ENCODE data around the gene KCNMA1.

KCNMA1 gene

DNA sequence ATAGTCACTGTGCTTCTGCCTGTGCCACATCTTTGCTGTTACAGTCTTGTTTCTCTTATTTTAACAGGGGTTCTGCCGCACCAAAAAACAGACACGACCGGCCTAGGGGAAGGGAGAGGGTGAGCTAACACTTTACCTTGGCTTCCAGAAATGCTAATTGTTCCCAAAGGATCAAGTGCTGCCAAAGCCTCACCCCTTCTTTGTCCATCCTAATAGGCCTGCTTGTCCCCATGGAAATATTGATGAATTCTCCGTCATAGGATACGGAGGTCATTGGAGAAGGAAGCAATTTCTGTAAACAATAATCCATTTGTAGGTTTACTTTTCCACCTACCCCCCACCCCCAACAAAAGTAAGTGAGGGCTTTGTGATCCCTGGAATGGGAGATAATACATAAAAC lies 567.3 kb downstream of the KCNMA1 start:
- no peak overlapping the region for H3K9ac ChIP-seq
- no peak overlapping the region for H3K27ac ChIP-seq
- TF ChIP-seq, protein P1, sequence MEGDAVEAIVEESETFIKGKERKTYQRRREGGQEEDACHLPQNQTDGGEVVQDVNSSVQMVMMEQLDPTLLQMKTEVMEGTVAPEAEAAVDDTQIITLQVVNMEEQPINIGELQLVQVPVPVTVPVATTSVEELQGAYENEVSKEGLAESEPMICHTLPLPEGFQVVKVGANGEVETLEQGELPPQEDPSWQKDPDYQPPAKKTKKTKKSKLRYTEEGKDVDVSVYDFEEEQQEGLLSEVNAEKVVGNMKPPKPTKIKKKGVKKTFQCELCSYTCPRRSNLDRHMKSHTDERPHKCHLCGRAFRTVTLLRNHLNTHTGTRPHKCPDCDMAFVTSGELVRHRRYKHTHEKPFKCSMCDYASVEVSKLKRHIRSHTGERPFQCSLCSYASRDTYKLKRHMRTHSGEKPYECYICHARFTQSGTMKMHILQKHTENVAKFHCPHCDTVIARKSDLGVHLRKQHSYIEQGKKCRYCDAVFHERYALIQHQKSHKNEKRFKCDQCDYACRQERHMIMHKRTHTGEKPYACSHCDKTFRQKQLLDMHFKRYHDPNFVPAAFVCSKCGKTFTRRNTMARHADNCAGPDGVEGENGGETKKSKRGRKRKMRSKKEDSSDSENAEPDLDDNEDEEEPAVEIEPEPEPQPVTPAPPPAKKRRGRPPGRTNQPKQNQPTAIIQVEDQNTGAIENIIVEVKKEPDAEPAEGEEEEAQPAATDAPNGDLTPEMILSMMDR (IDR thresholded peaks at IDR 0.05): no peak
- no peaks in the 10 kb centered on the region for H3K9me3 ChIP-seq (ENCODE audit: control insufficient read depth, low read length)
- H3K36me3 ChIP-seq (ENCODE audit: control insufficient read depth, insufficient read depth, low read length): no peaks in the 10 kb centered on the region
- no peak overlapping the region for H3K4me3 ChIP-seq (ENCODE audit: low read depth, low read length)
- H3K79me2 ChIP-seq: no peaks in the 10 kb centered on the region
- H2AFZ ChIP-seq: no peak overlapping the region
- no peaks in the 10 kb centered on the region for H3K4me1 ChIP-seq
- no peaks in the 10 kb centered on the region for H3K27me3 ChIP-seq (ENCODE audit: control insufficient read depth, insufficient read depth, low read length)
- no peak overlapping the region for H3K4me2 ChIP-seq (ENCODE audit: low read length)

DNA sequence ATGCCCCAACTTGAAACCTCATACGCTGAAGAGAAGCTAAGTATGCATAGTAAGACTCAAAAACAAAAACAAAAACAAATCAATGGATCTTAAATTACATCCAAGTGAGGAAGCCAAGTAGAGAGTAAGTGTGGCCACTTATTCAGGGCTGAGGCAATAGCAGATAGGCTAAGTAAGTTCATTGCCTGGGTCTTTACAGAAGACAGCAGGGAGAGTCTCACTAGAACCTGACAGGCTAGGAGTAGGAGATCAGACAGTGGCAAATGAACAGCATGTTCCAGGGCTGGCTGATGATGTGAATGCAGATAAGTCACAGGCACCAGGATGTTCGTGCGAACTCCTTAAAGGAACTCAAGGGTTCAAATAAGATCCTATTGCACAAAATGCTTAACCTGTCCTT lies 568.6 kb downstream of the KCNMA1 start:
- no peaks in the 10 kb centered on the region for H3K27me3 ChIP-seq (ENCODE audit: control insufficient read depth, insufficient read depth, low read length)
- H3K4me1 ChIP-seq: no peaks in the 10 kb centered on the region
- H3K9ac ChIP-seq: no peak overlapping the region
- H3K27ac ChIP-seq: no peak overlapping the region
- H3K4me3 ChIP-seq (ENCODE audit: low read depth, low read length): no peak overlapping the region
- no peaks in the 10 kb centered on the region for H3K36me3 ChIP-seq (ENCODE audit: control insufficient read depth, insufficient read depth, low read length)
- H3K9me3 ChIP-seq (ENCODE audit: control insufficient read depth, low read length): no peaks in the 10 kb centered on the region
- TF ChIP-seq, protein P1 (IDR thresholded peaks at IDR 0.05): no peak
- no peak overlapping the region for H2AFZ ChIP-seq
- H3K79me2 ChIP-seq: no peaks in the 10 kb centered on the region
- no peak overlapping the region for H3K4me2 ChIP-seq (ENCODE audit: low read length)

DNA sequence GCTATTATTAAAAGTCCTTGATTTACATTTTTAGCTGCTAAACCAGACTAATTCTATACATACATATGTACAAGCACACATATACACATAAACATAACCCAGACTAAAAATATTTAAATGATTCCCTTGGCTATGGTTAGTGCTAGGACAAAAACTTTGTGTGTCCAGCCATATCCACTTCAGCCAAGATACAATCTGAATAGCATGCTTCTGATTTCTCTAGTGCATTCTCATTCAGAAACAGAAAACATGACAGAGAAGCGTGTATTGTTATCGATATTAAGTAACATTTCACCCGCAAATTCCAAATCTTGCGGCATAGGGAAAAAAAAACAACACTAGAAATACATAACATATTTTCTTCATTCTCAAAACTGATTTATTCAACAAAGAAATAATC lies 569.3 kb downstream of the KCNMA1 start:
- Histone ChIP-seq H3K27ac (no peak overlapping the region), H3K4me2 (ENCODE audit: low read length) (no peak overlapping the region), H3K9ac (no peak overlapping the region), H3K27me3 (ENCODE audit: control insufficient read depth, insufficient read depth, low read length) (no peaks in the 10 kb centered on the region), H3K36me3 (ENCODE audit: control insufficient read depth, insufficient read depth, low read length) (no peaks in the 10 kb centered on the region), H3K9me3 (ENCODE audit: control insufficient read depth, low read length) (no peaks in the 10 kb centered on the region), H3K4me1 (no peaks in the 10 kb centered on the region), H3K4me3 (ENCODE audit: low read depth, low read length) (no peak overlapping the region), H3K79me2 (no peaks in the 10 kb centered on the region), H2AFZ (no peak overlapping the region)
- TF ChIP-seq, protein P1 (IDR thresholded peaks at IDR 0.05): no peak

DNA sequence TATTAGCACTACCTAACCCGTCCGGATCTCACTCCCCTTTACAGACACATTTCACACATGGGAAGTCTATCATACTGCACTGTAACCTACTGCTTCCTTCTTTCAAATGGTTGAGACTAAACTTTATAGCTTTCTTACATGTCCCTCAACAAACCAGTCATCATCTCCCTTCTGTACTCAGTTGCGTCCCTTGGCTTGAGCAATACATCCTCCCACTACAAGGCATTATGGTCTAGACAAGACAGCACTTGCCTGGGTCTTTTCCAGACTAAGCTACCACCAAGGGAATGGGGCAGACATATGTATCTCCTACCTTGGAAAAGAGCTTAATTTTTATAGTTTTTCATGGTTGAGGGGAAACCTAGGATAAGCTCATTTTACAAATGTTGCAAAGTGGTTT lies 575.2 kb downstream of the KCNMA1 start:
- H3K9ac ChIP-seq: no peak overlapping the region

DNA sequence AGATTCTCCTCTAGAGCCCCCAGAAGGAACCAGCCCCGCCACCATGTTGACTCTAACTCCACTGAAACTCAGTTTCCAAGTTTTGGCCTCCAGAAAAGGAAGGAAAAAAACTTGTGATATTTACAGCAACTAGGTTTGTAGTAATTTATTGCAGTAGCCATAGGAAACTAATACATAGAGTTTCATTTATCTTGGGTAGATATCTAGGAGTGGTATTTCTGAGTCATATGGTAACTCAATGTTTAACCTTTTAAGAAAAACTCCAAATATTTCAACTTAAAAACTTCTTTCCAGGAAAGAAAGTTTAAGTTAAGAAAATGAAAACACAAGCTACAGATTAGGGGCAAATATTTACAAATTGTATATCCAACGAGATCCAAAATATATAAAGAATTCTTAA lies 576.7 kb downstream of the KCNMA1 start:
- Histone ChIP-seq H3K27me3 (ENCODE audit: control insufficient read depth, insufficient read depth, low read length) (no peaks in the 10 kb centered on the region), H3K4me2 (ENCODE audit: low read length) (no peak overlapping the region), H3K9me3 (ENCODE audit: control insufficient read depth, low read length) (no peaks in the 10 kb centered on the region), H3K27ac (no peak overlapping the region), H3K4me3 (ENCODE audit: low read depth, low read length) (no peak overlapping the region), H2AFZ (no peak overlapping the region), H3K36me3 (ENCODE audit: control insufficient read depth, insufficient read depth, low read length) (no peaks in the 10 kb centered on the region), H3K4me1 (no peaks in the 10 kb centered on the region), H3K79me2 (no peaks in the 10 kb centered on the region), H3K9ac (no peak overlapping the region)
- TF ChIP-seq, protein P1 (IDR thresholded peaks at IDR 0.05): no peak

More for the DNA sequence above, 575.2 kb downstream of the KCNMA1 start:
- H3K4me2 ChIP-seq (ENCODE audit: low read length): no peak overlapping the region
- H3K4me3 ChIP-seq (ENCODE audit: low read depth, low read length): no peak overlapping the region
- H3K9me3 ChIP-seq (ENCODE audit: control insufficient read depth, low read length): no peaks in the 10 kb centered on the region
- H3K36me3 ChIP-seq (ENCODE audit: control insufficient read depth, insufficient read depth, low read length): no peaks in the 10 kb centered on the region
- no peaks in the 10 kb centered on the region for H3K79me2 ChIP-seq
- H2AFZ ChIP-seq: no peak overlapping the region
- no peak overlapping the region for H3K27ac ChIP-seq
- no peaks in the 10 kb centered on the region for H3K4me1 ChIP-seq
- TF ChIP-seq, protein P1 (IDR thresholded peaks at IDR 0.05): no peak
- no peaks in the 10 kb centered on the region for H3K27me3 ChIP-seq (ENCODE audit: control insufficient read depth, insufficient read depth, low read length)

Measured in parathyroid adenoma (tissue), 2 donors.